Islet precursor cell (in vitro differentiated cells): ENCODE results near the gene PKP3.

Source experiments
- DNase-seq: peaks from one replicate; pipeline ENCODE4 v3.0.0-alpha.2; 2018

PKP3 gene, protein sequence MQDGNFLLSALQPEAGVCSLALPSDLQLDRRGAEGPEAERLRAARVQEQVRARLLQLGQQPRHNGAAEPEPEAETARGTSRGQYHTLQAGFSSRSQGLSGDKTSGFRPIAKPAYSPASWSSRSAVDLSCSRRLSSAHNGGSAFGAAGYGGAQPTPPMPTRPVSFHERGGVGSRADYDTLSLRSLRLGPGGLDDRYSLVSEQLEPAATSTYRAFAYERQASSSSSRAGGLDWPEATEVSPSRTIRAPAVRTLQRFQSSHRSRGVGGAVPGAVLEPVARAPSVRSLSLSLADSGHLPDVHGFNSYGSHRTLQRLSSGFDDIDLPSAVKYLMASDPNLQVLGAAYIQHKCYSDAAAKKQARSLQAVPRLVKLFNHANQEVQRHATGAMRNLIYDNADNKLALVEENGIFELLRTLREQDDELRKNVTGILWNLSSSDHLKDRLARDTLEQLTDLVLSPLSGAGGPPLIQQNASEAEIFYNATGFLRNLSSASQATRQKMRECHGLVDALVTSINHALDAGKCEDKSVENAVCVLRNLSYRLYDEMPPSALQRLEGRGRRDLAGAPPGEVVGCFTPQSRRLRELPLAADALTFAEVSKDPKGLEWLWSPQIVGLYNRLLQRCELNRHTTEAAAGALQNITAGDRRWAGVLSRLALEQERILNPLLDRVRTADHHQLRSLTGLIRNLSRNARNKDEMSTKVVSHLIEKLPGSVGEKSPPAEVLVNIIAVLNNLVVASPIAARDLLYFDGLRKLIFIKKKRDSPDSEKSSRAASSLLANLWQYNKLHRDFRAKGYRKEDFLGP

DNA sequence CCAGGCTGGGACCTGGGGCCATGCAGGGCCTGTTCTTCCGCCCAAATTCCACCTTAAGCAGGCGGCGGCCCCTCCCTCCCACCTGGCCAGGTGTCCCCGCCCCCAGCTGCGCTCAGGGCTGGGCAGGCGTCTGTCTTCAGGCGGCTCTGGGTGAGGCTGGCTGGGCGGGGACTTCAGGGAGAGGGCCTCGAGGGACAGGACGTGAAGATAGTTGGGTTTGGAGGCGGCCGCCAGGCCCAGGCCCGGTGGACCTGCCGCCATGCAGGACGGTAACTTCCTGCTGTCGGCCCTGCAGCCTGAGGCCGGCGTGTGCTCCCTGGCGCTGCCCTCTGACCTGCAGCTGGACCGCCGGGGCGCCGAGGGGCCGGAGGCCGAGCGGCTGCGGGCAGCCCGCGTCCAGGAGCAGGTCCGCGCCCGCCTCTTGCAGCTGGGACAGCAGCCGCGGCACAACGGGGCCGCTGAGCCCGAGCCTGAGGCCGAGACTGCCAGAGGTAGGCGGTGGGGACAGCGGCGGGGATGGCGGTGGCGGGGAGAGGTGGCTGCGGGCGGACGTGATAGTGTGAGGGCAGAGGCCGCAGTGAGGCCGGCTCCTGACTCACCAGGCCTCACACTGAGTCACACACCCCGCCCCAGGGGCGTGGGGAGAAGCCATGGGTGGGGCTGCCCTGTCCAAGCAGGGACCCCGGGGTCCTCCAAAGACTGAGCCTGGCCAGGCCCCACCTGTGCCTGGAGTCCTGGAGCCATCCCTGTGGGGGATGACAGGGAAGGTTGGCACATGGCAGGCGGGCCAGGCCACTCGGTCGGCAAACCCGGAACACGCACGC lies at the start of gene PKP3:
TSS of gene PKP3 (plus strand) at position 176 of the 824 bp plus-strand sequence. CDS start at position 260, 84 bp downstream.
- peak; percentile 97 for DNase-seq

DNA sequence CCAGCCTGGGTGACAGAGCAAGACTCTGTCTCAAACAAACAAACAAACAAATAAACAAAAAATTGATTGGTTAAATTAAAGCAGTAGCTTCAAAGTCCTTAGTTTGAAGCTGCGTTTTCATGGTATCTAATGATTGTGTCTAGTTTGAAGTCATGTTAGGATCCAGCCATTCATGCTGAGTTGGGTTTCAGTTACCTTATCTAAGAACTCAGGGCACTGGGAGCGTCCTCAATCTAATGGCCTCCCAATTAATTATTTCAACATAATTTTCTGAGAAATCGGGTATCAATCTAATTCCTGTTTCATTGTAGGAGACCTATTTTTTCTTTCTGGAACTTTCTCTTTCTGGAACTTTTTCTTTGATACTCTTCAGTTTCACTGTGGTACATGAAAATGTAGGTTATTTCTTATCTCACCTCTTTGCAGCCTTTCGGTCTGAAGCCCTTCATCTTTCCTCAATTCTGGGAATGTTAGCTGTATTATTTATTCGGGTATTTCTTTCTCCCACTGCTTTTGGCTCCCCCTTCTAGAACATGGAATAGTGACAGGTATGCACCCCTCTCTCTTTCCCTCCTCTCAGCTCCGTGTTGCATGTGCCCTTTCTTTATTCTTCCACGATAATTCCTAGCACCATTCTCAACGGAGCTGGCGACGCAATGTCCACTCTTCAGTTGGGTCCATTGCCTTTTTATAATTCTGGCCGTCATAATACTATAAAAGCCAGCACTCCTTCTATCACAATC lies 49.0 kb upstream of the PKP3 start:
- peak; percentile 10 for DNase-seq

DNA sequence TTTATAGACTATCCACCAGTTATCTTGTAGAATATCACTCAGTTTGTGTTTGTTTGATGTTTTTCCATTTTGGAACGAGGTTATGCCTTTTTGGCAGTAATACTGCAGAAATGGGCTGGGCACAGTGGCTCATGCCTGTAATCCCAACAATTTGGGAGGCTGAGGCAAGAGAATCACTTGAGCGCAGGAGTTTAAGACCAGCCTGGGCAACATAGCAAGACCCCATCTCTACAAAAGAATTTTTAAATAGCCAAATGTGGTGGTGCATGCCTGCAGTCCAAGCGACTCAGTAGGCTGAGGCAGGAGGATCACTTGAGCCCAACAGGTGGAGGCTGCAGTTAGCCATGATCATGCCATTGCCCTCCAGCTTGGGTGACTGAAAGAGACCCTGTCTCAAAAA lies 47.5 kb upstream of the PKP3 start:
- peak; percentile 18 for DNase-seq

DNA sequence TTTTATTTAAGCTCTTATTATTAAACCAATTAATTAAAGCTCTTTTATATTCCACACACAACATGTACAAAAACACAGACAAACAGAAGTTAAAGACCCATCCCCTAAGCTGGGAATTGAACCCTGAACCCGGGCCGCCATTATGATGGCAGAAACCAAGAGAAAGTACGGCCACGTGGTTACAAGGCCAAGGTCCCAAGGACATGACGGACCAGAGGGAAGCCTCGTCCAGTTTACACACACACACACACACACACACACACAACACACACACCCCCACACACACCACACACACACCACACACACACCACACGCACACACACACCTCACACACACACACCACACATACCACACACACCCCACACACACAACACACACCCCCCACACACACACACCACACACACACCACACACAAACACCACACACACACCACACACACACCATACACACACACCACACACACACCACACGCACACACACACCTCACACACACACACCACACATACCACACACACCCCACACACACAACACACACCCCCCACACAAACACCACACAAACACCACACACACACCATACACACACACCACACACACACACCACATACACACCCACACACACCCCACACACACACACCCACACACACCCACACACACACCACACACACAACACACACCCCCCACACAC lies 44.6 kb upstream of the PKP3 start:
- DNase-seq = peak; percentile 20

DNA sequence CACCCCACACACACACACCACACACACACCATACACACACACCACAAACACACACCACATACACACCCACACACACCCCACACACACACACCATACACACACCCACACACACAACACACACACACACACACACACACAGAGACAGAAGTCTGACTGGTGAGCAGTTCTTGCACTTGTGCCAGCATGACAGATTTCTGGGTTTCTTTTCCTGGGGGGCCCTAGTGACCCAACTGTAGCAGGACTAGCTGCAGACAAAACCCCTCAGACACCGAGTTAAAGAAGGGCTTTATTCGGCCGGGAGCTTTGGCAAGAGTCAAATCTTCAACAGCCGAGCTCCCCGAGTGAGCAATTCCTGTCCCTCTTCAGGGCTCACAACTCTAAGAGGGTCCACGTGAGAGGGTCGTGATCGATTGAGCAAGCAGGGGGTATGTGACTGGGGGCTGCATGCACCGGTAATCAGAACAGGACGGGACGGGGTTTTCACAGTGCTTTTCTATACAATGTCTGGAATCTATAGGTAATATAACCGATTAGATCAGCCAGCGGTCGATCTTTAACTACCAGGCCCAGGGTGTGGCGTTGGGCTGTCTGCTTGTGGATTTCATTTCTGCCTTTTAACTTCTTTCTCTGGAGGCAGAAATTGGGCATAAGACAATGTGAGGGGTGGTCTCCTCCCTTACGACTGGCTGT lies 43.8 kb upstream of the PKP3 start:
- peak; percentile 13 for DNase-seq

DNA sequence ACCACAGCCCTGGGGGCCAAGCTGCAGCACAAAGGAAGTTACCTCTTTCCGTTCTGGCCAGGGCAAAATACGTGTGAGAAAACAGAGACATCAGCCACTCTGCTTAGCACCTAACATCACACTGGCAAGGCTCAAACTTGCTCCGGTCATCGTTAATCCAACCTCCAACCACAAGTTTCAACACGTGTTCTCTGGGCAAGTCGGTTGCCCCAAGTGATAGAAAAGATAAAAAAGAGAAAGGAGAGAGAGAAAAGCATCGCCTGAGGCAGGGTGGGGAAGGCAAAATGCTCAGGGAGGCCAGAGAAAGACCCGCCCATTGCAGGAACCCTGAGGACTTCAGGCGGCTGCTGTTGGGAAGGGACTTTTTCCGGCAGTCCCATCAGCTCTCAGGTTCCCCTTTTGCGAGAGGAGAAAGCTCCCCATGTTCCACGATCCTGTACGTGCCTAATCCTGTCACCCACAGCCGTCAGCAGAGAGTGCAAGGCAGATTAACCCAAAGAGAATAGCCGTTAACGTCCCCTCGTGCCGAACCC lies 43.2 kb upstream of the PKP3 start:
- DNase-seq = peak; percentile 69

DNA sequence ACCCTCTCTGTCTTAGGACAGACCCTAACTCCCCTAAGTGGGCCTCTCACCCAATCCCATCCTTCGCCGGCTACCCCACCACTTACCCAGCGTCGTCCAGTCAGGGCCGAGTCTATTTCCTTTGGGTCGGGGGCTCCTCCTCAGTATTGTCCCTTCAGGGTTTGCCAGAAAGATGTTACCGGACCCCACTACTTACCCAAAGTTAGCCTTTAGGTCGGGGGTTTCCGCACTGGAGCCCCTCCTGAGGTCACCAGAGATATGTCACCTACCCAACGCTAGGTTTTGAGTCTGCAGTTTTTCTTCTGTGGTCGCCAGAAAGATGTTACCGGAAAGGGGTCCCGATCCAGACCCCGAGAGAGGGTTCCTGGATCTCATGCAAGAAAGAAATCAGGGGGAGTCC lies 42.6 kb upstream of the PKP3 start:
- no peak for DNase-seq

DNA sequence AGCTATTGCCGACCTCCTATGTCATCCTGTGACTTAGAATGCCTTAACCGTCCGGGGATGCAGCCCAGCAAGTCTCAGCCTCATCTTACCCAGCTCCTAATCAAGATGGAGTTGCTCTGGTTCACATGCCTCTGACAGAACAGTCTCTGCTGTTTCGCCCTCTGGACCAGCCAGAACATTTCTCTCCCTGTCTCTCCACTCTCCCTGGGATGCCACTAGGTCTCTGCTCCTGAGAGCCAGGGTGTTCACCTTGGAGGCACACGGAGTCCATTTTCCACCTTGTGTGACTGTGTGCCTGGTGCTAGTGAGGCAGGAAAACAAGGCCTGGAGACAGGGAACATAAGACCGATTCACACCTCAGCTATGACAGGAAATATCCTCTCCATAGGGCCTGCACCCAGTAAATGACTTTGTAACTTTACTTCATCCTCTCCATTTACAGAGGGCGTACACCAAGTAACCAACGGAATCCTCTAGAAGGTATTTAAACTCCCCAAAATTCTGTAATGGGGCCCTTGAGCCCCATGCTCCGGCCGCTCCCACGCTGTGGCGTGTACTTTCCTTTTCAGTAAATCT lies 41.5 kb upstream of the PKP3 start:
- peak; percentile 19 for DNase-seq

DNA sequence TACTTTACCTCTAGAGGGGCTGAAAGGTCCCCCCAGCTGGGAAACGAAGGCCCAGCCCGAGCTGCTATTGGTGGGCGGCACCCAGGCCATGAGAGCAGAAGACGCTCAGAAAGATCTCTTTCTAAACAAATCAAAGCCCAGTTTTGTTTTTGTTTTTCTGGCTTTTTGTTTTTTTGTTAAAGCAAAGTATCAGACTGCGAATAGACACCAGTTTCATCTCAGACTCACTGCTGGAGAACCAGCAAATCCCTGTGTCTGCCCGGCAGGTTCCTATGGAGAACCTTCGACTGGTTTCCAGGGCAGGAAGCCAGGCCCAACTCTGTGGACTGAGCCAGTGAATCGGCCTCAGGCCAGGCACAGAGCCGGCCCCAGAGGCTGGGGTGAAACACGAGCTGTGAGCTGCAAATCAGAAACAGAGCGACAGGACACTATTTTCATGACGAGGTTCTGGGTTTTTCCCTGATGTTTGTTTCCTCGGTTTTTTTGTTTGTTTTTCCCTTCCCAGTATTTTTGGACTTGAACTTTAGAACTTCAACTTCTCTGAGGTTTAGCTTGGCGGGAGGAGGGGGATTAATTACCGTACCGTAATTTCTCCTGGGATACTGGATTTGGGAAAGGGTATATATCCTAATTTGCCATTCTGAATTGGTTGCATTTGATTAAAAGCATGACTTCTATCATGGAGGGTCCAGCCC lies 40.7 kb upstream of the PKP3 start:
- peak; percentile 79 for DNase-seq

DNA sequence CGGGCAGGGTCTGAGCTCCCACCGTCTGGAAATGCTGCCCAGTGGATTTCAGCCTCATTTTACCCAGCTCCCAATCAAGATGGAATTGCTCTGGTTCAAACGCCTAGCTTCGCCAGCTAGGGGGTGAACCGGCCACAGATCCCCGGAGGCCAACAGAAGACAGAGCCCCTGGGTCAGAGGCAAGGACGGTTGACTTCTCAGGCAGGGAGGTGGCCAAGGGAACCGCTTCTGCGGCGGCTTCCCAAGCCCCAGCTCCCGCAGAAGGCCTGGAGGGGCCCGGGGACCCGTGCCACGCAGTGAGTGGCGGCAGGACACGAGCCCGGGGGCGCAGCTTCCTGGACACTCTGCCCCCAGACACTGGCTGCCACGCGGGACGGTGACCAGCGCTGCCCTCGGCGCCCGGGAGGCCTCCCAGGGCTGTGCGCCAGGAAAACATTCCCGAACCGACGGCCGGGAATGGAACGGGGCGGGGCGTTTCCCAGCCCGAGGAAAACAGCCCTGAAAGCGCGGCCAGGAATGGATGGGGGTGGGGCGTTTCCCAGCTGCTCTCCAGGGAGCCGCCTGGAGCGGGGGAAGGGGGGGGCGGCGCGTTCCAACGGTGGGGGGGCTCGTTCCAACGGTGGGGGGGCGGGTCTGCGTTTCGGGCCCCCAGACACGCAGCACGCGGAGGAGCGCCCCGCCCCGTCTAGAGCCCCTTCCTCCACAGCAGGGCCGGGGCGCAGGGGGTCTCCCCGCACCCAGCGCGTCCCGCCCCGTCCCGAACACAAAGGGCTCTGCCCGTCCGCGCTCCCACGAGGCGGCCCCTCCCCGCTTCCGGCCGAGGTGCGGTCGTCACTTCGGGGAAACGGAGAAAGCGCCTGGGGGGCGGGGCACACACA lies 38.2 kb upstream of the PKP3 start:
- peak; percentile 97 for DNase-seq

DNA sequence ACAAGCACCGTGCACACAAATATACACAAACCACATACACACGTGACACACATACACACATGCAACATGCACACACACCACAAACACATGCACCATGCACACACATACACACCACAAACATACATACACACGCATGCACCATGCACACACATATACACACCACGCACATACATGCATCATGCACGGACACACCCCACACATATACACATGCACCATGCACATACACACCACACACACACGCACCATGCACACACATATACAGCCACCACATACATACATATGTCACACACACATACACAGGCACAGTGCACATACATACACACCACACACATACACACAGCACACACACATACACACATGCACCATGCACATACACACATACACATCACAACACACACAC lies 37.4 kb upstream of the PKP3 start:
- peak; percentile 16 for DNase-seq

DNA sequence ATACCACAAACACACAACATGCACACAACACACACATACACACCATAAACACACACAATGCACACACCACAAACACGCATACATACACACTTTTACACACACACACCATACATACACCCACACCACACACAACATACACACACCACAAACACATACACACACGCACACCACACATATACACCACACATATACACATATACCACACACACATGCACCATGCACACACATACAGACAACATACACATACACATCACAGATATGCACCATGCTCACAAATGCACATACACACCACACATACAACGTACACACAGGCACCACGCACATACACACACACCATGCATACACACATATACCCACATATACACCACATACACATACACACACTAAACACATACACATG lies 36.4 kb upstream of the PKP3 start:
- DNase-seq = no peak

DNA sequence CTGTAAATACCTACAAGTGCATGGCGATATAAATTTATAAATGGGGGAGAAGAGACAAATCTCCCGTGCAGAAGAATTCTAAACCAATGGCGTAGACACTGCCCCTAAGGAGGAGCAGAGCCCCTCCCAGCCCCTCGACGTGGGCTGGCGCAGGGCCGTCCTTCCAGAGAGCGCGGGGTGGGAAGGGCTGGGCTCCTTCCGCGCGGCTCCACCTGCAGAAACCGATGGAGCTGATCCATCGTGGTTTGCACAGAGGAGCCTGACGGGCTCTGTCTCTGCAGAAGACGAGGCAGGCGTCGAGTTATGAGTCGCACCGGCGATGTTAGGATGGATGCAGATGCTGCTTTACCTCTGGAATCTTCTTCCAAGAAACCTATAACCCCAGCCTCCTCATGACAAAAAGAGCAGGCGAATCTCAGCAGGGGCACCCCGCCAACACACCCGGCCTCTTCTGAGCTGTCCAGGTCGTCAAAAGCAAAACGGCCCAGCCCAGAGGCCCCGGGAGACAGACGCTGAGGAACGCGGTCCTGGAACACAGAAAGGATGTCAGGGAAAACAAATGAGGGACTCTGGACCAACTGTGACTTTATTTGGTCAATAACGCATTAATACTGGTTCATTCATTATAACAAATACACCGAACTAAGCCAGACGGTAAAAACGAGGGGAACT lies 35.7 kb upstream of the PKP3 start:
- peak; percentile 38 for DNase-seq

DNA sequence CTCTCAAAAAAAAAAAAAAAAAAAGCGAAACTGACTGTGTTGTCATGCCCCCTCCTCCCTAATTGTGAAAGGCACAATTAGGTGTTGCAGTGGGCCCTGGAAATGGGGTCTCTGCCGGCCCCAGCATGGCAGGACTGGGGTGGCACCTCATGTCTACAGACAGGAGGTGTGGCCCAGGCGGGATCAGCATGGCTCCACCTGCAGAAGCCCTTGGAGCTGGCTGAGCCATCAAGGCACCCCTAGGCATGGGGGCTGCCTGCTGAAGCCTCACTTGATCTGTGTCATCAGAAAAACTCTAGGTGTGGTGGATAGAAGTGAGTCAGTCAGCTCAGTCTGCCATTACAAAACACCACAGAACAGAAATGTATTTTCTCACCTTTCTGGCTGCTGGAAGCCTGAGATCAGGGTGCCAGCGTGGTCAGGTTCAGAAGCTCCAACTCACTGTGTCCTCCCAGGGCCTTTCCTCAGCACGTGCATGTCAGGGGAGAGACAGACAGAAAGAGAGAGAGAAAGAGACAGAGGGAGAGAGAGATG lies 34.8 kb upstream of the PKP3 start:
- DNase-seq = peak; percentile 38

DNA sequence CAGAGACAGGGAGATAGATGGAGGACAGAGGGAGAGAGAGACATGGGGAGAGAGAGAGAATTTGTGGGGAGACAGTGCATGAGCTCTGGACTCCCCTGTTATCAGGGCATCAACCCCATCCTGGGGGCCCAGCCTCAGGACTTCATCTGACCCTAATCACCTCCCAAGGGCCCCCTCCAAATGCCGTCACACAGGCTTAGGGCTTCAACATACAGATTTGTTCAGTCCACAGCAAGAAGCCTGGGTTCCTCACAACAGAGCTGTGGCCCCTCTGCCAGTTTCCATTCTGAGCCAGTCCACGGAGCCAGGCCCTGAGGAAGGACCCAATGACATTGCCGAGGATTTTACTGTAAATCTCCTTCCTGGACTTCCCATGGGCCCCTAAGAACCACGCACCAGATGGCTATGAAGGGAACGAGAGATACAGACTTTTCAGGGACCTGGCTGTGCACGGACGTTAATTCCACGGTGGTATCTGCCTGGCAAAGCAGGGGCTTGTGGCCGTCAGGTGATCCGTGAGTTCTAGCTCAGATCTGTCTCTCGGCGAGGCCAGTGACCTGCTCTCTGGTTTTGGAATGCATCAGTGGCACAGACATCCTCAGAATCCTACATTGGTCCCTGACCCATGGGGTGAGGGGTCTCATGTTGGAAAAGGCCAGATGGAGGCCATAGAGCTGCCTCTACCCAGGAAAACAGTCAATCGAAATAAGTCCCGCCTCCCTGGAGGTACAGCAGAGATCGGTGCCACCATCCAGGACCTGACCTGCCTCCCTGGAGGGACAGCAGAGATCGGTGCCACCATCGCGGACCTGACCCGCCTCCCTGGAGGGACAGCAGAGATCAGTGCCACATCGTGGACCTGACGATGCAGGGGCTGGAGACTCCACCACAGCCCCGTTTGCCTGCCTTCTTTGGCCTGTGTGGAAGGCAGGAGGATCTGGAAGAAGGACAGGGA lies 33.4 kb upstream of the PKP3 start:
- DNase-seq = peak; percentile 56

DNA sequence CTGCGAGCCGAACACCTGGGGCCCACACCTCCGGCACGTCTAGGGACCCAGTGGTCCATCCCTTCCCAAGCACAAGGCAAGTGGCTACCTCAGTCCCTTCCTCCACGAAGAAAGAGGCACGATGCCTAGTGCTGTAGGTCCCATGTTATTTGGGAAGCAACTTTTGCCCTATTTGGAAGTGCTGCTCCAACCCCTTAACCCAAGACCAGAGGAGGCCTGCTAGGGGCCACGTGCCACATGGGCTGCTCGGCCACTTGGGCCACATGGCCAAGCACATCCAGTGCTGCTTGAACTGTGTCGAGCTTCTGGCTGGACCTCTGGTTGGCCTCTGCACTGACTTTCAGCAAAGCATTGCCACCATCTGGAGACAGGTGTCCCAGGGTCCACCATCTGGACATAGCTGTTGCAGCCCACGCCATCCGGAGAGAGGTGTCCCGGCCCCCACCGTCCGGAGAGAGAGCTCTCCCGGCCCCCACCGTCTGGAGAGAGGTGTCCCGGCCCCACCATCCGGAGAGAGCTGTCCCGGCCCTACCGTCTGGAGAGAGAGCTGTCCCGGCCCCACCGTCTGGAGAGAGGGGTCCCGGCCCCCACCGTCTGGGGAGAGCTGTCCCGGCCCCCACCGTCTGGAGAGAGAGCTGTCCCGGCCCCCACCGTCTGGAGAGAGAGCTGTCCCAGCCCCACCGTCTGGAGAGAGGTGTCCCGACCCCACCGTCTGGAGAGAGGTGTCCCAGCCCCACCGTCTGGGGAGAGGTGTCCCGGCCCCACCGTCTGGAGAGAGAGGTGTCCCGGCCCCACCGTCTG lies 31.2 kb upstream of the PKP3 start:
- no peak for DNase-seq
